Measurements from ENCODE around the gene PDXP. TPM values are rescaled to one million over a fixed set of nuclear protein-coding genes. Genes with fewer than 3 reads are reported as not detected.

The PDXP gene
- total and polyA plus RNA-seq, 9 of the 15 experiments (the other 6 are each of a cell fraction or from before 2014, with no cell fraction given): 7.9 to 54.2 (median 38.8) TPM

- Histone ChIP-seq H3K36me3 (ENCODE audit: control insufficient read depth, insufficient read depth, low read length) (no peaks in the 10 kb centered on the region), H3K79me2 (ENCODE audit: control insufficient read depth, insufficient read depth, low read length) (no peaks in the 10 kb centered on the region), H3K9me3 (replicated peaks; ENCODE audit: control insufficient read depth, insufficient read depth, low read depth, low read length) (no peaks in the 10 kb centered on the region), H4K20me1 (replicated peaks; ENCODE audit: control insufficient read depth, insufficient read depth, low read length) (no peaks in the 10 kb centered on the region), H3K4me2 (ENCODE audit: insufficient read depth, low read length) (no peak overlapping the region), H3K9ac (ENCODE audit: insufficient read depth in 1 of 2, low read depth in 2 of 2, low read length in 2 of 2) (no peak overlapping the region), H3K27ac (ENCODE audit: extremely low read depth, low read depth, low read length) (no peak overlapping the region), H3K4me3 (no peak overlapping the region), H3K27me3 (ENCODE audit: control insufficient read depth in 2 of 2, insufficient read depth in 2 of 2, low read length in 2 of 2) (0 out of 5 replicates have a peak, but pooled peaks cover 0 to 4% of the 10 kb centered on the region in 2 experiments), H3K9me1 (ENCODE audit: control insufficient read depth, insufficient read depth, low read length) (no peaks in the 10 kb centered on the region), H2AFZ (ENCODE audit: low read depth, low read length) (no peak overlapping the region), H3K4me1 (replicated peaks in 1 of 2; ENCODE audit: control insufficient read depth in 2 of 2, insufficient read depth in 2 of 2, low read length in 2 of 2) (peaks cover 0 to 23% of the 10 kb centered on the region in 2 experiments; a peak in 2 of 5 replicates)
- TF ChIP-seq USF2 (CRISPR knock-in tag; IDR thresholded peaks at IDR 0.05) (peak; percentile 26; the same call in 1 of the 2 replicates), MEIS2 (IDR thresholded peaks at IDR 0.05; ENCODE audit: partially characterized antibody) (no peak), HLTF (IDR thresholded peaks at IDR 0.05) (no peak), GMEB1 (CRISPR knock-in tag; IDR thresholded peaks at IDR 0.05) (no peak), SETDB1 (IDR thresholded peaks at IDR 0.05; ENCODE audit: low read length) (no peak), SPI1 (IDR thresholded peaks at IDR 0.05; ENCODE audit: borderline replicate concordance, low read depth, low read length) (peak; percentile 77), L3MBTL2 (IDR thresholded peaks at IDR 0.05) (no peak), ZNF408 (CRISPR knock-in tag; IDR thresholded peaks at IDR 0.05; ENCODE audit: low read depth) (no peak), MAFF (IDR thresholded peaks at IDR 0.05; ENCODE audit: low read length) (no peak), CREB3L1 (IDR thresholded peaks at IDR 0.05; ENCODE audit: borderline replicate concordance, low read depth) (no peak), ZNF316 (IDR thresholded peaks at IDR 0.05) (no peak), ATF1 (CRISPR knock-in tag; IDR thresholded peaks at IDR 0.05) (no peak), ATF1 (tag; IDR thresholded peaks at IDR 0.05) (no peak), HMGN3 (IDR thresholded peaks at IDR 0.05; ENCODE audit: borderline replicate concordance, extremely low read depth, insufficient read length, low read depth, low read length) (no peak)
- ChIA-PET CTCF (ENCODE audit: low intra/inter-chr PET ratio) (no interaction called here), POLR2A (interaction anchor here (0.6 kb wide), 1 partner anchor 12 kb away, joined by 3 read pairs; the partner anchor contains the start of gene TRIOBP)
- in situ Hi-C loops (cut with MboI) (no loop called here), intact Hi-C loops (cut with micrococcal nuclease) (no loop called here)
- DNase-seq (ENCODE audit: extremely low read depth in 1 of 4, low spot score in 3 of 4) (no peak), ATAC-seq (no peak), FAIRE-seq (no peak)
- no TSS peak for BruUV-seq (replicated peaks)
- 52% methylated on average over 18 of the region's 25 CpGs for WGBS (ENCODE audit: insufficient coverage, low coverage, missing lambda C conversion rate)
These were observed 50.3 kb downstream of the PDXP start for GRCh38 chr22:37708580-37709444.
